Smooth muscle cell (in vitro differentiated cells): ENCODE results near the gene SSC4D. TPM values are rescaled to one million over a fixed set of nuclear protein-coding genes. Genes with fewer than 3 reads are reported as not detected.
A peak's percentile ranks its signal among the peaks of the same experiment; 100 is the strongest.
"Not testable (repeated sequence)": the region's sequence is repeated elsewhere in the genome, so short reads cannot be mapped to it uniquely, and the experiment has no call there.

Experiments used
- DNase-seq: peaks from one replicate; lab custom pipeline; 2025; ENCODE audit not compliant: unreplicated experiment; lab: John Stamatoyannopoulos, UW
- H2AFZ ChIP-seq: fragments of 200-600 bp; sonication (generic); 2 replicates; pipeline ENCODE4 v1.6.0; 2016; ENCODE audit warnings: antibody characterized with exemption, low read depth, mild to moderate bottlenecking
- H3F3A ChIP-seq: fragments of 200-600 bp; sonication (generic); 2 replicates; pipeline ENCODE4 v1.6.0; 2017; ENCODE audit warnings: antibody characterized with exemption, low read depth
- H3K27ac ChIP-seq: fragments of 200-600 bp; sonication (generic); 2 replicates; pipeline ENCODE4 v1.5.1; 2016; ENCODE audit warnings: low read depth, mild to moderate bottlenecking
- H3K27me3 ChIP-seq: fragments of 200-600 bp; sonication (generic); 2 replicates; pipeline ENCODE4 v1.6.1; 2016; ENCODE audit warnings: low read depth, mild to moderate bottlenecking
- H3K36me3 ChIP-seq: fragments of 200-600 bp; sonication (generic); 2 replicates; pipeline ENCODE4 v1.5.1; 2016; ENCODE audit warnings: low read depth
- H3K4me1 ChIP-seq: fragments of 200-600 bp; sonication (generic); 2 replicates; pipeline ENCODE4 v1.5.1; 2016; ENCODE audit warnings: low read depth
- H3K4me2 ChIP-seq: fragments of 200-600 bp; sonication (generic); 2 replicates; pipeline ENCODE4 v1.6.0; 2016; ENCODE audit warnings: mild to moderate bottlenecking
- H3K4me3 ChIP-seq: fragments of 200-600 bp; sonication (generic); 2 replicates; pipeline ENCODE4 v1.5.1; 2016; ENCODE audit warnings: mild to moderate bottlenecking
- H3K79me2 ChIP-seq: fragments of 200-600 bp; sonication (generic); 2 replicates; pipeline ENCODE4 v1.6.0; 2016; ENCODE audit warnings: low read depth, mild to moderate bottlenecking
- H3K9ac ChIP-seq: fragments of 200-600 bp; sonication (generic); 2 replicates; pipeline ENCODE4 v1.6.0; 2016; ENCODE audit warnings: low read depth
- H3K9me3 ChIP-seq: fragments of 200-600 bp; sonication (generic); replicated peaks from 2 replicates; pipeline ENCODE4 v1.5.1; 2016; ENCODE audit warnings: low read depth
- H4K20me1 ChIP-seq: fragments of 200-600 bp; sonication (generic); 2 replicates; pipeline ENCODE4 v1.6.0; 2016; ENCODE audit warnings: low read depth
- WGBS: methylation state at CpG from one replicate; pipeline ENCODE4 v1.1.7; 2016; ENCODE audit warnings: low lambda C conversion rate; 5-methylcytosine and 5-hydroxymethylcytosine counted together
- polyA plus RNA-seq: library from polyadenylated mRNA; unstranded; fragments of >200 nt; fragmentation: Nextera tagmentation; extraction: Ambion mirVana; gene quantifications from 2 replicates; pipeline ENCODE4 v1.2.1, GENCODE V29; 2016
- total RNA-seq: library from RNA; depleted of rRNA; stranded (reverse); fragments of >200 nt; gene quantifications from 2 replicates; pipeline ENCODE4 v1.2.3, GENCODE V29; 2014
- TF ChIP-seq, protein P1 (sequence below): fragments of 200-600 bp; sonication (generic); IDR thresholded peaks from 2 replicates; pipeline ENCODE4 v1.5.1; 2017; ENCODE audit warnings: borderline replicate concordance, mild to moderate bottlenecking, antibody characterized with exemption; ENCODE audit not compliant: insufficient read depth, poor library complexity, severe bottlenecking

SSC4D gene
- total and polyA plus RNA-seq, 2 experiments from 2014 or later: 2.2 to 2.3 TPM

DNA sequence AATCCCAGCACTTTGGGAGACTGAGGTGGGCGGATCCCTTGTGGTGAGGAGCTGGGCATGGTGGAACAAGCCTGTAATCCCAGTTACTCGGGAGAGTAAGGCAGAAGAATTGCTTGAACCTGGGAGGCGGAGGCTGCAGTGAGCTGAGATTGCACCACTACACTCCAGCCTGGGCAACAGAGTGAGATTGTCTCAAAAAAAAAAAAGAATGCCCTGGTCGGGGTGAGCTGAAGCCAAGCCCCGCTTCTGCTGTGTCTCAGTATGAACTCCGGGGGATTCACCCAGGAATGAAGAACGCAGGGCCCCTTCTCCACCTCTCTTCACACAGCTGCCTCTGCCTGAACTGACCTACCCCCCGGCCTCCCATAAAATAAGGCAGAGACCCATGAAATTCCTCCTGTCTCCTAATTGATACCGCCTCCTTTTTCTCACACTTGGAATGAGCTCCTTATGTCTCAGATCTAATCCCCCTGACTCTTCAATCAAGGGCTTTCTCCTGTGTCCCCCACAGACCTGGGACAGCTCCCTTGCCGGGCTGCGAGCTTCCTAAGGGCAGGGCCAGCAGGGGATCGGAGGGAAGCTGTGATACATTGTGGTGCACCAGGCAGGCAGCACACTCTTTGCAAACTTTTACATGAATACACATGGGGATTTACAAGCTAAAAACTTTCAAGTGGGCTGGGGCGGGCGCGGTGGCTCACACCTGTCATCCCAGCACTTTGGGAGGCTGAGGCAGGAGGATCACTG lies 14.3 kb upstream of the SSC4D start:
- Histone ChIP-seq H2AFZ (no peak overlapping the region), H3K9me3 (no peaks in the 10 kb centered on the region), H3K4me1 (peaks cover 7% of the 10 kb centered on the region), H4K20me1 (no peaks in the 10 kb centered on the region), H3K27me3 (no peaks in the 10 kb centered on the region), H3K4me3 (no peak overlapping the region), H3K4me2 (peak overlapping the region; percentile 5), H3K79me2 (no peaks in the 10 kb centered on the region), H3K9ac (peak overlapping the region; percentile 17), H3K36me3 (no peaks in the 10 kb centered on the region), H3F3A (no peaks in the 10 kb centered on the region), H3K27ac (peak overlapping the region; percentile 68)
- DNase-seq: no peak
- WGBS: 61% methylated on average over 15 of the region's 15 CpGs
- TF ChIP-seq, protein P1, sequence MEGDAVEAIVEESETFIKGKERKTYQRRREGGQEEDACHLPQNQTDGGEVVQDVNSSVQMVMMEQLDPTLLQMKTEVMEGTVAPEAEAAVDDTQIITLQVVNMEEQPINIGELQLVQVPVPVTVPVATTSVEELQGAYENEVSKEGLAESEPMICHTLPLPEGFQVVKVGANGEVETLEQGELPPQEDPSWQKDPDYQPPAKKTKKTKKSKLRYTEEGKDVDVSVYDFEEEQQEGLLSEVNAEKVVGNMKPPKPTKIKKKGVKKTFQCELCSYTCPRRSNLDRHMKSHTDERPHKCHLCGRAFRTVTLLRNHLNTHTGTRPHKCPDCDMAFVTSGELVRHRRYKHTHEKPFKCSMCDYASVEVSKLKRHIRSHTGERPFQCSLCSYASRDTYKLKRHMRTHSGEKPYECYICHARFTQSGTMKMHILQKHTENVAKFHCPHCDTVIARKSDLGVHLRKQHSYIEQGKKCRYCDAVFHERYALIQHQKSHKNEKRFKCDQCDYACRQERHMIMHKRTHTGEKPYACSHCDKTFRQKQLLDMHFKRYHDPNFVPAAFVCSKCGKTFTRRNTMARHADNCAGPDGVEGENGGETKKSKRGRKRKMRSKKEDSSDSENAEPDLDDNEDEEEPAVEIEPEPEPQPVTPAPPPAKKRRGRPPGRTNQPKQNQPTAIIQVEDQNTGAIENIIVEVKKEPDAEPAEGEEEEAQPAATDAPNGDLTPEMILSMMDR: no peak

DNA sequence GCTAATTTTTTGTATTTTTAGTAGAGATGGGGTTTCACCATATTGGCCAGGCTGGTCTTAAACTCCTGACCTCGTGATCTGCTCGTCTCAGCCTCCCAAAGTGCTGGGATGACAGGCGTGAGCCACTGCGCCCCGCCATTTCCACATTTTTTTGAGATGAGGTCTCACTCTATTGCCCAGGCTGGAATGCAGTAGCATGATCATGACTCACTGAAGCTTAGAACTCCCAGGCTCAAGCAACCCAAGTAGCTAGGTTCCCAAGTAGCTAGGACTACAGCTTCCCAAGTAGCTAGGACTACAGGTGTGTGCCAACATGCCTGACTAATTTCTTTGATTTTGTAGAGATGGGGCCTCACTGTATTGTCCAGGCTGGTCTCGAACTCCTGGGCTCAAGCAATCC lies 11.6 kb upstream of the SSC4D start:
- peak overlapping the region; percentile 85 for H3K27ac ChIP-seq
- H3K9me3 ChIP-seq, H3K79me2 ChIP-seq, H3K4me3 ChIP-seq, H4K20me1 ChIP-seq, DNase-seq, H3K4me1 ChIP-seq, H3K4me2 ChIP-seq, H3K27me3 ChIP-seq, H3F3A ChIP-seq, H3K9ac ChIP-seq, H2AFZ ChIP-seq, H3K36me3 ChIP-seq: not testable (repeated sequence)
- 23% methylated on average over 6 of the region's 6 CpGs for WGBS

GRCh38 chr7:76417654-76418310 lies 8.3 kb upstream of the SSC4D start:
- not testable (repeated sequence) for H3K4me2 ChIP-seq, H3K4me1 ChIP-seq, H3K4me3 ChIP-seq, H3F3A ChIP-seq, H2AFZ ChIP-seq, H3K27ac ChIP-seq, H4K20me1 ChIP-seq, H3K27me3 ChIP-seq, DNase-seq, H3K79me2 ChIP-seq, H3K9ac ChIP-seq, H3K36me3 ChIP-seq, H3K9me3 ChIP-seq
- WGBS: 97% methylated on average over 10 of the region's 10 CpGs

DNA sequence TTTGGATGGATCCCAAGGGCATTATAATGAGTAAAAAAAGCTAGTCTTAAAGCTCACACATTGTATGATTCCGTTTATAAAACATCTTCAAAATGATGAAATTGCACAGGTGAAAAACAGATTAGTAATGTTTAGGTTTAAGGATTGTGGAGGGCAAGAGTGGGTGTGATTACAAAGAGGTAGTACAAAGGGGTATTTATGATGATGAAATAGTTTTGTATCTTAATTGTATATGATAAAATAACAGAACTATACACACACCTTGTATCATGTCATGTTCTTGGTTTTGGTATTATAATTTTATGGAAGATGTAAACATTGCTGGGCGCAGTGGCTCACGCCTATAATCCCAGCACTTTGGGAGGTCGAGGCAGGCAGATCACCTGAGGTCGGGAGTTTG lies 2.8 kb upstream of the SSC4D start:
- TF ChIP-seq, protein P1: no peak
- H3K36me3 ChIP-seq: no peaks in the 10 kb centered on the region
- no peak overlapping the region for H3K27ac ChIP-seq
- no peaks in the 10 kb centered on the region for H3K79me2 ChIP-seq
- H4K20me1 ChIP-seq: no peaks in the 10 kb centered on the region
- no peaks in the 10 kb centered on the region for H3K4me1 ChIP-seq
- H3K4me2 ChIP-seq: no peak overlapping the region
- no peak overlapping the region for H2AFZ ChIP-seq
- no peak overlapping the region for H3K4me3 ChIP-seq
- H3K27me3 ChIP-seq: no peaks in the 10 kb centered on the region
- no peaks in the 10 kb centered on the region for H3F3A ChIP-seq
- DNase-seq: no peak
- H3K9ac ChIP-seq: no peak overlapping the region
- no peaks in the 10 kb centered on the region for H3K9me3 ChIP-seq
- WGBS: 90% methylated on average over 5 of the region's 5 CpGs
